Amygdala (tissue), 56 donors: ENCODE results near the gene ARHGAP28.

Experiments used
- DNase-seq, 56 donors: peaks; one replicate each; lab custom pipeline; 2025; lab: John Stamatoyannopoulos, UW

ARHGAP28 gene, protein sequence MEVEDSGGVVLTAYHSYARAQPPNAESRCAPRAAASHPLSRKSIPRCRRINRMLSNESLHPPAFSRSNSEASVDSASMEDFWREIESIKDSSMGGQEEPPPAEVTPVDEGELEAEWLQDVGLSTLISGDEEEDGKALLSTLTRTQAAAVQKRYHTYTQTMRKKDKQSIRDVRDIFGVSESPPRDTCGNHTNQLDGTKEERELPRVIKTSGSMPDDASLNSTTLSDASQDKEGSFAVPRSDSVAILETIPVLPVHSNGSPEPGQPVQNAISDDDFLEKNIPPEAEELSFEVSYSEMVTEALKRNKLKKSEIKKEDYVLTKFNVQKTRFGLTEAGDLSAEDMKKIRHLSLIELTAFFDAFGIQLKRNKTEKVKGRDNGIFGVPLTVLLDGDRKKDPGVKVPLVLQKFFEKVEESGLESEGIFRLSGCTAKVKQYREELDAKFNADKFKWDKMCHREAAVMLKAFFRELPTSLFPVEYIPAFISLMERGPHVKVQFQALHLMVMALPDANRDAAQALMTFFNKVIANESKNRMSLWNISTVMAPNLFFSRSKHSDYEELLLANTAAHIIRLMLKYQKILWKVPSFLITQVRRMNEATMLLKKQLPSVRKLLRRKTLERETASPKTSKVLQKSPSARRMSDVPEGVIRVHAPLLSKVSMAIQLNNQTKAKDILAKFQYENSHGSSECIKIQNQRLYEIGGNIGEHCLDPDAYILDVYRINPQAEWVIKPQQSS

DNA sequence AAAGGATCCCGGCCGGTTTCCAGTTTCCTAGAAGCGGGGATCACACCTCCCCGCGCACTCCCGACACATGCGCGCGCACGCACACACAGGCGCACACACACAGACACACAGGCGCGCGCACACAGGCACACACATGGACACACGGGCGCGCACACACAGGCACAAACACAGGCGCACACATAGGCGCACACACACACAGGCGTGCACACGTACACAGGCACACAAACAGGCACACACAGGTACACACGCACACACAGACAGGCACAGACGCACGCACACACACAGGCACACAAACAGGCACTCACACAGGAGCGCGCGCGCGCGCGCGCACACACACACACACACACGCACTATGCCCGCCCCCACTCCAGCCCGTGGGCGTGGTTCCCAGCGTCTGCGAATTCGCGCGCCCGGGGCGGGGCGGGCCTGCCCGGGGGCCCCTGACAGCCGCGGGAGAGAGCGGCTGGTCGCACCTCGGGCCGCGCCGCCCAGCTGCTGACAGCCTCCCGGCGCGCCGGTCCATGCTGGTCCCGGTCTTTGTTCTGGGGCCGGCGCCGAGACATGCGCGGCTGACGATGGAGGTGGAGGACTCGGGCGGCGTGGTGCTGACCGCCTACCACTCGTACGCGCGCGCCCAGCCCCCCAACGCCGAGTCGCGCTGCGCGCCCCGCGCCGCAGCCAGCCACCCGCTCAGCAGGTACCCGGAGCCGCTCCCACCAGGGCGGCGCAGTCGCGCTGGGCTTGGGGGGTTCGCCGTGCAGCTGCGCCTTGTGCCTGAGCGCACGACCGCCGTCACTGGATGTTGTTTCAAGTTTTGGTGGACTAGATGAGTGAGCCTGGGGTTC, at the start of gene ARHGAP28:
Gene ARHGAP28, plus strand, starts transcription at position 470 of the 845 bp plus-strand sequence. Its CDS starts 106 bp downstream, at position 576.
- peak in 53 of 56 donors; percentile 2 to 87 (median 47) for DNase-seq

DNA sequence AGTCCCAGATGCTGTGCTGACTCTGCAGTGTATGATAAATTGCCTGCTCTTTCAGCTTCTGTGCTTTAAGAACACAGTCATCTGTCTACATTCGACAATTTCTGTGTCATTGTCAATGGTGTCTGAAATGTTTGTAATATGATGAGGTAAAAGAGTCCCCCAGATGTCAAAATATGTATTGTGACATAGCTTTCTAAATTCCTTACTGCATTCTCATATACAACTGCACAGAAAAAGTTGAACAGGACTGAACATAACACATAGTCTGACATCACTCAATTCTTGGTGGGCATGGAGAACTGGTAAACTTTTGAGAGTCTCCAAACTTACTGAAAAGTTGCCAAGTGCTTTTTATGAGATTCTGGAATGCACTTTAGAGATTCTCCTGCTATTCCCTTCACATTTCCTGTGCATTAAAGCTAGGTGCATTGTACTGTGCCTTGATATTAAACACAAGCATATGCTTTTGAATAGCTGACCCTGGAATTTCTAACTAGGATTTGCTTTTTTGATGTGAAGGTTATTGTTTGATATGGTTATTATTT, 48.1 kb upstream of the ARHGAP28 start:
- no peak for DNase-seq

DNA sequence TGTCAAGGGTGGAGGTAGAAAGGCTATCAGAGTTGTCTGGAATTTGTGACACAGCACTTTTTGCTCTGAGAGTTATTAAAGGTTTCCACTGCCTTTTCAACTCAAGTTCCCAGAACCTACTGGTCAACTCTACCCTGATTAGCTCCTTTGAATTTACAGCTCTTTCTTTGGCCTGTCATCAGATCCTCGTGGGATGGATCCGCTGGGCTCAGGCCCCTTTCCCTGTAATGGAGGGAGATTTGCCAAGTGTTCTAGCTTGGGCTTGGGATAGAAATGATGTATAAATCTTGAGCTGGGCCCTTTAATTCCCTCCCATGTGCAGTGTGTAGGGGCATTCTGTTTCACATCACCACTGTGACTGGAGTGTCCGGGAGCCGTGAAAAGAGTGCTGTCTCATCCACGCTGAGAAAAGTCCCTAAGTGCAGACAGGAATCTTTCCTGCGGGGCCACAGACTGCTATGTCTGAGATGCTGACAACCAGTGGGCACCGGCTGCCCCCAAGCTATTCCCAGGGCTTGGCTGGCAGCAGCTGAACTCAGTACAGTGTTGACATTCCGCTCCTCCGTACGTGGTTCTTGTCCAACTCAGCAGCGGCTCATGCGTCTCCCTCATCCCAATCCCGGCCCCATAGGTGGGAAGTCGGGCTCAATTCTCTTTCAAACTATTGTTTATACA, 46.9 kb upstream of the ARHGAP28 start:
- DNase-seq, result no peak

DNA sequence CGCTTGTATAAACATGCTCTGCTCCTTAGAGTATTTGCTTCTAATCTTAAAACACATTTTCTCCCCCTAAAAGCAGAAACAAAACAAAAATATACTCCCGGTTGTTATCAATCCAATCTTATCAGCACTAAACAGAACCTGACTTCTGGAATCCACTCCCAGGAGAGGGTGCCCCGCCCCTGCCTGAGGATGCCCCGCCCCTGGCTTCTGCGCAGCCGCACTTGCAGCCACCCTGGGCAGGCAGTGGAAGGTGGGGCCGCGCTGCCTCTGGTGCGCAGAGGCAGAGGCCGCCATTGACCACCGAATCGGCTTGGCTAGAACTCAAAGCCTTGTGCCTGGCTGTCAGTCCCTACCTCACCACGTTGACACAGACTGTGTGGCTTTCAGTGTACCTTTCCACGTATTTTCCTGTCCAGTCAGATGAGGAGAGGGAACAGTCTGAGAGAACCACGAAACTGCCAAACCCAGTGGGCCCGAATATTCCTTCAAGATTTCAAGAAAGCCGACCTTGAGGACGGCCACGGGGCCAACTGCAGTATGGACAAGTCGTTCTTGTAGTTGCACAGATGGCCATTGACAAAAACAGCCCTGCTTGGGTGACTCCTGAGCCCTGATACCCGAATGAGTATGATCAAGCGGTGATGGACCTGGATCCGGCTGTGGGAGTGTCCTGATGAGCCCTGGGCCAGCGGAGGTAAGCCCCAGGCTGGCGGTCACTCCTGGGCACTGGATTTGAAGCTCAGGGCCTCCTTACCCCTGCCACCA, 46.2 kb upstream of the ARHGAP28 start:
- DNase-seq, result no peak

DNA sequence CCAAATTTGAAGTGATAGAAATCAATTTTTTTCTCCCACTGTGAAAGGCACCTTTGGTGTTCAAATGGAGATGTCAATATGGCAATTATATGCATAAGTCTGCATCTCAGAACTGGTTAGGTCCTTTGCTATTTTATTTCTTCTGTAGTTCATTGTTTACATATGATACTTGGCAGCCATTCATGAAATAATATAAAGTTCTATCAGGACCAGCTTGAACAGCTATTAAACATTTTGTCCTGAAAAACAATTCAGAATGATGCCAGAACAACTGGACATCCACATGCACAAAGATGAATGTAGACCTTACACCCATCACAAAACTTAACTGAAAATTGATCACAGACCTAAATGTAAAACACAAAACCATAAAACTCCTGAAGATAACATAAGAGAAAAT, 41.8 kb upstream of the ARHGAP28 start:
- DNase-seq, result no peak

DNA sequence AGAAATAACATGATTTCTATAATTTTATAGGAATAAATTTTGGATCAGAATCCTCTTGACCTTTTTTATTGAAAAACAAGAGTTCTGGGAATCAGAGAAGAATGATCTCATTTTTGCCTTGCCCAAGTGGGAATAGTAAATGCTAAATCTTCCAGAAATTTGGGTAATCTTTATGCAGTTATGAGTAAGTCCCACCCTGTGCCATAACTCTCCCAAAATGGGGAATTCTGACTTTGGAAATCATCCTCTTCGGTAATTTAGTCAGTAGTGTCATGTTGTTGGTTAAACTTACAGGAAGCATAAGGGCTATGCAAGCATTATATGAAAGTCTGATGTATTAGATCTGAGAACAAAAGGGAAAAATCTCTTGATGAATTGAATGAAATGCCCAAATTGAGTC, 20.6 kb upstream of the ARHGAP28 start:
- no peak for DNase-seq

DNA sequence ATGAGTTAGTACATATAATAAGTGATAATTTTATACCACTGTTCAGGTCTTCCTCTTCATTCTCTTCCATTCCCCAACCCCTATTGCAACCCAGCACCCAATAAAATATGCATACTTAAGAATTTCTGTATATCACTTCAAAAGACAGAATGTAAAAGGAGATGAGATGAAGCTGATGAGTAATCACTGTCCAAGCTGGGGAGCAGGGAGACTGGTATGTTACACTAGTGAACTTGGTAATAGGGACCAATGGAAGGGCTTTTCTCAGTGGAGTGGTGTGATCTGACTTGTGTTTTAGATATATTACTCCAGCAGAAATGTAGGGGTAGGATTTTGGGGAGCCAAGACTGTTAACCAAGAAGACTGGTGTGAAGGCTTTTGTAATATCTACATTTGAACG, 18.0 kb upstream of the ARHGAP28 start:
- no peak for DNase-seq

DNA sequence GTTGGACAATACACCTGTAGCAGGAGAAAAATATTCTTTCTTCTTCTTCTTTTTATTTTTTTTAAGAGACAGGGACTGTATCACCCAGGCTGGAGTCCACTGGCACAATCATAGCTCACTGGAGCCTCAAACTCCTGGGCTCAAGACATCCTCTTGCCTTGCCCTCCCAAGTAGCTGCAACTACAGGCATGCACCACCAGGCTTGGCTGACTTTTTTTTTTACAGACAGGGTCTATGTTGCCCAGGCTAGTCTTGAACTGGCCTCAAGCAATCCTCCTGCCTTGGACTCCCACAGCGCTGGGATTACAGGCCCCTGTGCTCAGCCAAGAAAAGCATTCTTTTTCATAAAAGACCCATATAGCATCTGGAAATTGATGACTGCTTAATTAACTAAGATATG, 17.1 kb upstream of the ARHGAP28 start:
- no peak for DNase-seq

DNA sequence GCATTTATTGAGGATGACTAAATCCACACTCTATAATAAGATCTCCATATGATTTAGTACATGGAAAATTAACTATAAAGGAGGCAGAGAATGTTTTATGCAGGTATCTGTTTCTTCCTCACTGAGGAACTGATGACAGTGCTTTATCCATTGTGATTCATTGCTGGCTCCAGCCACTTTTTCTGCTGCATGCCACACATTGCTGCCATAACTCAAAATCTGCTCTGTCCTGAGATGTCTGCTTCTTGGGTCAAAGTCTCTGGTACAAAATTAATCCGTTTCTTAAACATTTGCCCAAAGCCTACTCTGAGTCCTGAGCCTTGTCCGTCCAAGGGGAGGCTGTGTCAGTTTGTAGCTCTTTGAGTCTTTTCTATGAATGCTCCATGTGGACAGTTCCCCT, 15.5 kb upstream of the ARHGAP28 start:
- no peak for DNase-seq

DNA sequence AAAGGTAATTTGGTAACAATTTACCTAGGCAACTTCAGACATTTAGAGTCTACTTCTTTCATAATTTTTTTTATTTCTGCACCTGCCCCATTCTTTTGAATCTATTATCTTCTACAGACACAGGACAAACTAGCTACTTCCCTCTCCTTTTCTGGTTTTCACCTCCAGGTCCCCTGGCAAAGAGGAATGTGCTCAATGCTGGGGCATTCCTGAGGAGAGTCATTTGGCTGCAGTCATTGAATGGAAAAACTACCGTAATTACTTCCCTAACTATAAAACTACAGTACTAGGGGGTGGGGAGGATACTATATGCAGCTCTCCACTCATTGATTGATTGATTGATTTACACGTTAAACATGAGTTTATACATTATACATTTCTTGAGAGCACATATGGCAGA, 11.2 kb upstream of the ARHGAP28 start:
- DNase-seq, result no peak

DNA sequence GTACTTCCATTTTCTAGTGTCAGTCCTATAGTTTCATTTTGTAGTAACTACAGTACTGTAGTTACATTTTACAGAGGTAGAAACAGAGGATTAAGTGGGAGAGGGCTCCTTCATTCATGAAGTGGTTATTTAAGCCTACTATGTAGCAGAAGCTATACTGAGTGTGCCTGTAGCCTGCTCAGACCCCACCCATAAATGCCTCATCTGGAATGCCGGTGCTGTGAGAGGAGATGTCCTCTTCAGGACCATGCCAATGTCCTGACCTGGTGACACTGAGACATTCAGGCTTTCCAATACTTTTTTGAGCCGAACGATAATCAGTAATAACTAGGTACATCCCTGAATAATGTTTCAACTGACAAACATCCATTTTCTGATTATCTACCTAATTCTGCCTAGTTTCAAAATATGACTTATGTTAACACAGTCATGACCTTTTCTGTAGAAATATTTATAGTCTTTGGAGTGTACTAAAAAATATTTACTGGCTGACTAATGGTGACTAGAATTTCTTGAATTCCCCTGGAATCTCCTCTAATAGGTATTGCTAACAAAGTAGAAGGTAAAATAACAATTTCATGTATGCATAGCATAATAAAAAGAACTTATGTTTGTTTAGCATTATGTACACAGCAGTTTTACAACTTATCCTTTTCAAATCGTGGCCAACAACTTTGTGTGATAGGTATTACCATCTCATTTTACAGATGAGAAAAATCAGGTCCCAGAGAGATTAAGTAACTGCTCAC, 10.2 kb upstream of the ARHGAP28 start:
- no peak for DNase-seq

DNA sequence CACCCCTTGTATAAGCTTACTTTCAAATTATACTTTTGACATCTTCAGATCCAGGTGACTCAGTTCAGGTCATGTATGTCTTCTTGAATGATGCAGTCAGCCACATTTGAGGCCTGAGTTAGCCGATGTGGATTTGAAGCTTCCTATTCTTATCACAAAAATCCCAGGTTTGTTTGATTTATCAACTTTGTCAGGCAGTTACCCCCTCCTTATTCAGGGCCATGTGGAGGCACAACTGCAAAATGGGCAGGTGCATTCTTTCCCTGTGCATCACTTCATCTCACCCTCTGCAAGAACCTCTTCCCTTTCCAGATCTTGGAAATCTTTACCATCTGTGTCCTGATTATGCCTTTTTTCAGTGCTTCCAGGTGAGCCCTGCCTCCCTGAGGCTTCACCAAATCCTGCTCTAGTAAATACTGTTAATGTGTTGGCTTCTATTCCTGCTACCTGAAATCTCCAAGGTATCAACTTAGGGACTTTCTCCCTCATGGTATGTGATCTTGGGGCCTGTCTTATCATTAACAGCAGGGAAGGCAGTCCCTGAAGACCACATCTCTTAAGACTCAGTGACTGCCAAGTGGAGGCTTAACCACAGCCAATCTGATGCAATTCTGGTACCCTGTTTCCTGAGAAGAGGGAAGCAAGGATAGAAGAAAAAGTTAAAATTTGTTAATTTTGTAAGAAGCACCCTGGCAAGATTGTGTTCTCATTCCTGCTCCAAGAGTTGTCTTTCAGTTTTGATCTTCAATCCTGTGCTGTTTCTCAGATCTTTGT, 9.4 kb upstream of the ARHGAP28 start:
- no peak for DNase-seq

DNA sequence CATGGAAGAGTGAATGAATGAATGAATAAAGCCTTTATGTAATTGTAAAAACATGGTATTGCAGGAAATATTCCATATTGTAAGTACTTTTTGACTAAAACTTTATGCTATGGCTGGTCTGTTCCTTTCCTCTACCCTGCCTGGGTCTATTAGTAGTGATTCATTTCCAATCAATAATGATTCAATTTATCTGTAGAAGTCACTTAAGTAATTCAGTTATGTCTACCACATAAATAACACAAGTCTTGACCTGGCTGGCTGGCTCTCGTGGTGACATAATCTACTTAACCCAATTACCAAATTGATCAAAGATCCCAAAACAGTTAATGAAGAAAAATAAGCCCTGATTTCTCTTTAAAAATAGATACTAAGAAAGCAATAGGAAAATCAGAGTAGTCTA, 7.8 kb upstream of the ARHGAP28 start:
- DNase-seq, result no peak

DNA sequence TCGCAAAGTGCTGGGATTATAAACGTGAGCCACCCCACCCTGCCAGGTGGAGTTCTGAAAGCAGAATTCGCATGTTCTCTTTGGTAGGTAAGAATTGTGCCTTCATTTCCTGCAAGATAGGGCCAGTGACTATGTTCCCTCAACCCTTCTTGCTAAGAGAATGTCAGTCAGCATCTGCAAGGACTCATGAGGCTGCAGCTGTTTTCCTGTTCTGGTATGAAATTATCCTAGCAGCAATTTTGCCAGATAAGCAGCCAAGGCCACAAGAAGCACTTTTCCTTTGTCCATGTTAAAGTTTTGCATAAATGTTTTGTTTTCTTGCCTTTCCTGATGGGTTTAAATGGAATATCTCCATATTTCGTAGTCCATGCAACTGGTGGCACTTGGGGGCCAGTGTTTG, 6.8 kb upstream of the ARHGAP28 start:
- no peak for DNase-seq

DNA sequence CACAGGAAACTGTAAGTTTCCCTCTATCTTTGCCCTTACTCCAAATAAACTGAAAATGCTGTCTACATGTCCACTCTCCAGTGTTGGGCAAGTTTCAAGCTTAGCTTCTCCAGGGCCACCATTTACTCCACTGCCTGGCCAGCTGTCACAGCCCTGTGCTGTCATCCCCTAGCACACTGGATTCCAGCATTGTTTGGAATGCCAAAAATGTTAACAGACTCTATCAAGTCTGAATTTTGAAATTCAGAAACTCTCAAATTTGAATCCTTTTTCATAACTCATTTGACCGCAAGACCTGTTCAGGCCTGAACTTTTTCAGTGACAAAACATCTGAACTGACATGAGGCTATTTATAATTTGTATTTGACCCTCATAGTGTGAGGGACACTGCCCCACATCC, 5.2 kb upstream of the ARHGAP28 start:
- no peak for DNase-seq

DNA sequence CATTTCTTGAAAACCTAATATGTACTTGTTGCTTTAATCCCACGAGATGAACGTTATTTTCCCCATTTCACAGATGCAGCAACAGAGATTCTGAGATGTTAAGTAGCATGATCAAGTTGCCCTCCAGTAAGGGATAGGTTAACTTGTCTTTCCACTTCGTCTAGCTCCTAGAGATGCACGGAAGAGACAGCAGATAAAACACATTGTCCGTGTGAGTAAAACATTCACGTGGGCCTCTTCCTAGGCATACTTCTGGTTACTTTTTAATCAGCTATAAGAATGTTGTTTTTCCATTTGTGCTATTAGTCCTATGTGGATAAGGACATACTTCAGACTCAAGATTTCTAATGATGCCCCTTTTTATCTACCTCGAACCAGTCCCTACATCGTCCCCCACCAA, 1.2 kb upstream of the ARHGAP28 start:
- no peak for DNase-seq

DNA sequence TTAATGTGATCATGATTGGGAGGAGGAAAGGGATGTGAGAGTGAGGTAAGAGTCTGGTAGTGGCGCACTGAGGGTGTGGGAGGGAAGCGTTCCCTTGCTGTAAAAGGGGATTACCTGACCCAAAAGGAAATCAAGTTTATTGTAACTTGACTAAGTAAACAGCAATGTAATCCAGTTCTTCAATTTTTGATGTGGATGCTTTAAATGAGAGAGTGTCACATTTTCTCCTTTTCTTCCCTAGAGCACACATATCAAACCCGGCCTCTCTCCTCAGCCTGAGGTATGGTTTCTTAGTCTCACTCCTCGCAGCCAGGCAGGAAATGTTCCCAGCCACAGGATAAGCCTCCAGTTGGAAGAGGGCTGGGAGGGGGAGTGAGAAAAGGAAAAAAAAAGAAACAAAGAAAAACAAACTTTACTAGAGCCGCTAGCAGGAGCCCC, 688 bp upstream of the ARHGAP28 start:
- DNase-seq, result peak in 1 of 56 donors; percentile 42
